Kidney (tissue), 14 donors: ENCODE measurements around the gene DOK7. TPM values are rescaled to one million over a fixed set of nuclear protein-coding genes. Genes with fewer than 3 reads are reported as not detected.

Source experiments
- DNase-seq, 5 donors: peaks; one replicate each; pipeline ENCODE4 v3.0.0-alpha.2; 2013 to 2020
- FAIRE-seq: peaks from 2 replicates; lab custom pipeline; 2012; peaks lifted over from hg19 to GRCh38; lab: Jason Lieb, UNC
- H3K27ac ChIP-seq, 2 donors: one replicate each; pipeline ENCODE4 v1.7.0; 2013; ENCODE audit warnings: low read depth in 2 of 2, low read length in 2 of 2, inconsistent platforms in 1 of 2
- H3K27me3 ChIP-seq: one replicate; pipeline ENCODE4 v1.7.1; 2013; ENCODE audit warnings: low read length, inconsistent platforms; ENCODE audit not compliant: control insufficient read depth, insufficient read depth
- H3K36me3 ChIP-seq, 3 donors: one replicate each; pipeline versions ENCODE4 v1.7.0 to v1.7.1; 2013; ENCODE audit warnings: low read length in 3 of 3, control low read depth in 1 of 3, inconsistent platforms in 1 of 3; ENCODE audit not compliant: insufficient read depth in 3 of 3, control insufficient read depth in 2 of 3
- H3K4me1 ChIP-seq, 3 donors: one replicate each; pipeline versions ENCODE4 v1.7.0 to v1.7.1; 2013; ENCODE audit warnings: low read length in 3 of 3, inconsistent platforms in 1 of 3, low read depth in 1 of 3; ENCODE audit not compliant: control insufficient read depth in 2 of 3, insufficient read depth in 2 of 3
- H3K4me3 ChIP-seq, 3 donors: one replicate each; pipeline versions ENCODE4 v1.7.0 to v1.8.1; 2013; ENCODE audit warnings: low read length in 3 of 3, control low read depth in 1 of 3, inconsistent platforms in 1 of 3
- H3K9ac ChIP-seq, 3 donors: one replicate each; pipeline versions ENCODE4 v1.7.0 to v1.7.1; 2013; ENCODE audit warnings: low read length in 3 of 3, control low read depth in 1 of 3, inconsistent platforms in 1 of 3
- H3K9me3 ChIP-seq, 3 donors: one replicate each; pipeline versions ENCODE4 v1.7.0 to v1.7.1; 2013; ENCODE audit warnings: low read length in 3 of 3, control low read depth in 1 of 3, inconsistent platforms in 1 of 3; ENCODE audit not compliant: control insufficient read depth in 2 of 3, insufficient read depth in 1 of 3
- CTCF ChIP-seq: IDR thresholded peaks from 3 replicates; pipeline ENCODE4 v1.5.1; 2012; ENCODE audit warnings: mild to moderate bottlenecking, moderate library complexity, borderline replicate concordance; ENCODE audit not compliant: insufficient read depth; ENCODE audit errors: extremely low read depth
- intact Hi-C: fragments of 100-400 bp; cut with DNase I; formaldehyde crosslinking; loops from one replicate; pipeline ENCODE4 v1.11.1; 2022
- polyA plus RNA-seq: library from polyadenylated mRNA; stranded (reverse); fragments of 350-450 nt; fragmentation: Illumina TruSeq; extraction: RNeasy Lipid Tissue Mini Kit (QIAGEN cat#74804); gene quantifications from one replicate; pipeline ENCODE4 v1.2.3, GENCODE V29; 2014; ENCODE audit warnings: low read depth, low replicate concordance; ENCODE audit not compliant: insufficient read depth
- total RNA-seq: library from RNA; stranded (reverse); fragmentation: NEBNext Ultra II Directional; extraction: Animal tissue kit (Norgen Biotek cat#: 25700); gene quantifications from one replicate; pipeline ENCODE4 v1.2.1, GENCODE V29; 2021
- donor health status: control.
- donor health status: control.
- donor health status: control.
- donor health status: control.
- donor health status: control.
- donor health status: DM: yes; HTN: yes; CAD: no.
- donor health status: Normal renal cell carcinoma (clear cell type).

The DOK7 gene
- total and polyA plus RNA-seq, 2 donors from 2014 or later, result 1.2 to 7.0 TPM

GRCh38 chr4:3493720-3494461, 30.8 kb downstream of the DOK7 start:
- H3K4me3 ChIP-seq, result no peak overlapping the region
- FAIRE-seq (no peak), DNase-seq (no peak)
- H3K9ac ChIP-seq, result no peak overlapping the region
- no peak overlapping the region for H3K27ac ChIP-seq
- no peaks in the 10 kb centered on the region for H3K9me3 ChIP-seq
- intact Hi-C loops, result no loop called here
- TF ChIP-seq CTCF, result no peak
- no peaks in the 10 kb centered on the region for H3K36me3 ChIP-seq
- no peaks in the 10 kb centered on the region for H3K4me1 ChIP-seq
- no peaks in the 10 kb centered on the region for H3K27me3 ChIP-seq

GRCh38 chr4:3494462-3494871, 31.4 kb downstream of the DOK7 start:
- Histone ChIP-seq H3K27ac (no peak overlapping the region), H3K4me3 (no peak overlapping the region), H3K9me3 (no peaks in the 10 kb centered on the region), H3K27me3 (no peaks in the 10 kb centered on the region), H3K4me1 (no peaks in the 10 kb centered on the region), H3K9ac (no peak overlapping the region), H3K36me3 (no peaks in the 10 kb centered on the region)
- no peak for TF ChIP-seq CTCF
- DNase-seq, result peak in 1 of 5 donors; percentile 61
- intact Hi-C loops, result no loop called here
- no peak for FAIRE-seq

GRCh38 chr4:3495204-3495975, 32.3 kb downstream of the DOK7 start:
- Histone ChIP-seq H3K27ac (no peak overlapping the region), H3K9me3 (no peaks in the 10 kb centered on the region), H3K27me3 (no peaks in the 10 kb centered on the region), H3K36me3 (no peaks in the 10 kb centered on the region), H3K4me3 (no peak overlapping the region), H3K4me1 (no peaks in the 10 kb centered on the region), H3K9ac (no peak overlapping the region)
- peak in 1 of 5 donors; percentile 41 for DNase-seq
- no peak for FAIRE-seq
- TF ChIP-seq CTCF, result no peak
- intact Hi-C loops, result no loop called here
